ENCODE measurements around the gene CAVIN3.

Gene CAVIN3

GRCh38 chr11:6357222-6357621 lies 36.9 kb upstream of the CAVIN3 start:
- no peak for TF ChIP-seq CTCF (IDR thresholded peaks at IDR 0.05)
- DNase-seq = no peak
- H3K9me3 Mint-ChIP-seq = no peaks in the 10 kb centered on the region
- peaks cover 9% of the 10 kb centered on the region for H3K27me3 Mint-ChIP-seq (ENCODE audit: low read depth, poor library complexity)
- peaks cover 10% of the 10 kb centered on the region for H3K4me1 Mint-ChIP-seq
- no peaks in the 10 kb centered on the region for H3K36me3 Mint-ChIP-seq (ENCODE audit: low read depth)
- no peak overlapping the region for H3K4me3 Mint-ChIP-seq
- no peak overlapping the region for H3K27ac Mint-ChIP-seq

GRCh38 chr11:6356503-6357055 lies 36.3 kb upstream of the CAVIN3 start:
- peak overlapping the region; percentile 55 for H3K27ac Mint-ChIP-seq
- peaks cover 13% of the 10 kb centered on the region for H3K27me3 Mint-ChIP-seq (ENCODE audit: low read depth, poor library complexity)
- TF ChIP-seq CTCF (IDR thresholded peaks at IDR 0.05) = no peak
- no peaks in the 10 kb centered on the region for H3K9me3 Mint-ChIP-seq
- no peak overlapping the region for H3K4me3 Mint-ChIP-seq
- no peak for DNase-seq
- no peaks in the 10 kb centered on the region for H3K36me3 Mint-ChIP-seq (ENCODE audit: low read depth)
- peaks cover 10% of the 10 kb centered on the region for H3K4me1 Mint-ChIP-seq

GRCh38 chr11:6354651-6355485 lies 34.6 kb upstream of the CAVIN3 start:
- Mint-ChIP-seq H3K4me1 (peaks cover 10% of the 10 kb centered on the region), H3K36me3 (ENCODE audit: low read depth) (no peaks in the 10 kb centered on the region), H3K27ac (no peak overlapping the region), H3K27me3 (ENCODE audit: low read depth, poor library complexity) (peaks cover 13% of the 10 kb centered on the region), H3K4me3 (no peak overlapping the region), H3K9me3 (no peaks in the 10 kb centered on the region)
- no peak for TF ChIP-seq CTCF (IDR thresholded peaks at IDR 0.05)
- DNase-seq = no peak

- DNase-seq = peak; percentile 63
- H3K36me3 Mint-ChIP-seq (ENCODE audit: low read depth) = no peaks in the 10 kb centered on the region
- no peak overlapping the region for H3K27ac Mint-ChIP-seq
- peaks cover 13% of the 10 kb centered on the region for H3K27me3 Mint-ChIP-seq (ENCODE audit: low read depth, poor library complexity)
- H3K9me3 Mint-ChIP-seq = no peaks in the 10 kb centered on the region
- TF ChIP-seq CTCF (IDR thresholded peaks at IDR 0.05) = peak; percentile 92
- H3K4me3 Mint-ChIP-seq = no peak overlapping the region
- peaks cover 10% of the 10 kb centered on the region for H3K4me1 Mint-ChIP-seq
Observed at GRCh38 chr11:6353367-6353987, 33.2 kb upstream of the CAVIN3 start.

GRCh38 chr11:6351782-6352382 lies 31.6 kb upstream of the CAVIN3 start:
- DNase-seq = no peak
- no peak overlapping the region for H3K4me3 Mint-ChIP-seq
- H3K4me1 Mint-ChIP-seq = peaks cover 5% of the 10 kb centered on the region
- peaks cover 16% of the 10 kb centered on the region for H3K27me3 Mint-ChIP-seq (ENCODE audit: low read depth, poor library complexity)
- no peak for TF ChIP-seq CTCF (IDR thresholded peaks at IDR 0.05)
- H3K9me3 Mint-ChIP-seq = peaks cover 2% of the 10 kb centered on the region
- no peak overlapping the region for H3K27ac Mint-ChIP-seq
- H3K36me3 Mint-ChIP-seq (ENCODE audit: low read depth) = no peaks in the 10 kb centered on the region

All from nephron progenitor cell (in vitro differentiated cells).